Activated CD8-positive, alpha-beta T cell treated with anti-CD3 and anti-CD28 coated beads for 36 hours (primary cell): Measurements from ENCODE around the gene CTNNA3. TPM values are rescaled to one million over a fixed set of nuclear protein-coding genes. Genes with fewer than 3 reads are reported as not detected.

Experiments
- ATAC-seq: fragments of 200-7000 bp; cut with Tn5 transposase; one replicate; pipeline ENCODE4 v1.10.0; 2021; ENCODE audit warnings: mild to moderate bottlenecking, moderate library complexity
- CTCF ChIA-PET: fragments of 350-600 bp; sonication (Branson Sonifier 250); formaldehyde crosslinking; loops from one replicate; lab custom pipeline; 2021; ENCODE audit warnings: antibody characterized with exemption; lab: Charles Lee
- POLR2A ChIA-PET: fragments of 350-600 bp; sonication (Branson Sonifier 250); formaldehyde crosslinking; loops from one replicate; lab custom pipeline; 2021; ENCODE audit warnings: antibody characterized with exemption; lab: Charles Lee
- DNase-seq: peaks from one replicate; pipeline ENCODE4 v3.0.0-alpha.2; 2020
- H3K27ac Mint-ChIP-seq: one replicate; pipeline ENCODE4 v1.8.0; 2021; ENCODE audit warnings: mild to moderate bottlenecking, mixed read lengths
- H3K27me3 Mint-ChIP-seq: one replicate; pipeline ENCODE4 v1.8.0; 2021; ENCODE audit warnings: mixed read lengths
- H3K36me3 Mint-ChIP-seq: one replicate; pipeline ENCODE4 v1.8.0; 2021; ENCODE audit warnings: low read depth, mixed read lengths
- H3K4me1 Mint-ChIP-seq: one replicate; pipeline ENCODE4 v1.8.0; 2021; ENCODE audit warnings: low read depth, mixed read lengths
- H3K4me3 Mint-ChIP-seq: one replicate; pipeline ENCODE4 v1.8.0; 2021; ENCODE audit warnings: mild to moderate bottlenecking, moderate library complexity, mixed read lengths
- H3K9me3 Mint-ChIP-seq: one replicate; pipeline ENCODE4 v1.8.0; 2021; ENCODE audit warnings: mixed read lengths
- intact Hi-C: fragments of 100-400 bp; cut with micrococcal nuclease; formaldehyde crosslinking; loops from one replicate; pipeline ENCODE4 v1.10.0; 2022
- total RNA-seq, 2 experiments: library from RNA; stranded (reverse); gene quantifications; one replicate each; pipeline ENCODE4 v1.2.3, GENCODE V29; 2021
- TF ChIP-seq, protein P1 (sequence below): fragments of 200-600 bp; IDR thresholded peaks from one replicate; pipeline ENCODE4 v1.8.0; 2022; ENCODE audit warnings: antibody characterized with exemption, mild to moderate bottlenecking

Gene CTNNA3
- total RNA-seq, 2 experiments from 2014 or later, result not detected

GRCh38 chr10:66238343-66238742 lies 1457.7 kb downstream of the CTNNA3 start:
- TF ChIP-seq, protein P1, sequence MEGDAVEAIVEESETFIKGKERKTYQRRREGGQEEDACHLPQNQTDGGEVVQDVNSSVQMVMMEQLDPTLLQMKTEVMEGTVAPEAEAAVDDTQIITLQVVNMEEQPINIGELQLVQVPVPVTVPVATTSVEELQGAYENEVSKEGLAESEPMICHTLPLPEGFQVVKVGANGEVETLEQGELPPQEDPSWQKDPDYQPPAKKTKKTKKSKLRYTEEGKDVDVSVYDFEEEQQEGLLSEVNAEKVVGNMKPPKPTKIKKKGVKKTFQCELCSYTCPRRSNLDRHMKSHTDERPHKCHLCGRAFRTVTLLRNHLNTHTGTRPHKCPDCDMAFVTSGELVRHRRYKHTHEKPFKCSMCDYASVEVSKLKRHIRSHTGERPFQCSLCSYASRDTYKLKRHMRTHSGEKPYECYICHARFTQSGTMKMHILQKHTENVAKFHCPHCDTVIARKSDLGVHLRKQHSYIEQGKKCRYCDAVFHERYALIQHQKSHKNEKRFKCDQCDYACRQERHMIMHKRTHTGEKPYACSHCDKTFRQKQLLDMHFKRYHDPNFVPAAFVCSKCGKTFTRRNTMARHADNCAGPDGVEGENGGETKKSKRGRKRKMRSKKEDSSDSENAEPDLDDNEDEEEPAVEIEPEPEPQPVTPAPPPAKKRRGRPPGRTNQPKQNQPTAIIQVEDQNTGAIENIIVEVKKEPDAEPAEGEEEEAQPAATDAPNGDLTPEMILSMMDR, result no peak
- H3K27me3 Mint-ChIP-seq, result no peaks in the 10 kb centered on the region

GRCh38 chr10:66234872-66235271 lies 1461.1 kb downstream of the CTNNA3 start:
- Mint-ChIP-seq H3K4me3 (no peak overlapping the region), H3K27ac (no peak overlapping the region), H3K36me3 (no peaks in the 10 kb centered on the region), H3K4me1 (no peaks in the 10 kb centered on the region), H3K9me3 (peaks cover 14% of the 10 kb centered on the region), H3K27me3 (no peaks in the 10 kb centered on the region)
- ChIA-PET POLR2A (no interaction called here), CTCF (no interaction called here)
- intact Hi-C loops, result no loop called here
- ATAC-seq (no peak), DNase-seq (no peak)
- TF ChIP-seq, protein P1, result no peak

More at GRCh38 chr10:66238343-66238742, 1457.7 kb downstream of the CTNNA3 start:
- CTCF ChIA-PET, result no interaction called here
- Mint-ChIP-seq H3K4me3 (no peak overlapping the region), H3K9me3 (no peaks in the 10 kb centered on the region), H3K36me3 (no peaks in the 10 kb centered on the region), H3K4me1 (no peaks in the 10 kb centered on the region), H3K27ac (no peak overlapping the region)
- ATAC-seq, result no peak
- intact Hi-C loops, result no loop called here
- DNase-seq, result no peak
- POLR2A ChIA-PET, result no interaction called here

DNA sequence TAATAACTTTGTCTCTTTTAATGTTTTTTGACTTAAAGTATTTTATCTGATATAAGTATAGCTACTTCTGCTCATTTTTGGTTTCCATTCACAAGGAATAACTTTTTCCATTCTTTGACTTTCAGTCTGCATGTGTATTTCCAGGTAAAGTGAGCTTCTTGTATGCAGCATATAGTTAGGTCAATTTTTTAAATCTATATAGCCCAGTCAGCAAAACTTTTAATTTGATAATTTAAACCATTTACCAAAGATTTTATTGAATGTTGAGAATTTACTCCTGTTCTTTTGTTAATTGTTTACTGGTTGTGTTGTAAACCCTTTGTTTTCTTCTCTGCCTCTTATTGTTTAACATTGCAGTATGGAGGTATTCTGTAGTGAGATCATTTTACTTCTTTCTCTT lies 1467.1 kb downstream of the CTNNA3 start:
- Mint-ChIP-seq H3K27me3 (no peaks in the 10 kb centered on the region), H3K9me3 (peaks cover 22% of the 10 kb centered on the region), H3K4me3 (no peak overlapping the region), H3K36me3 (no peaks in the 10 kb centered on the region), H3K4me1 (no peaks in the 10 kb centered on the region), H3K27ac (no peak overlapping the region)
- ATAC-seq (no peak), DNase-seq (no peak)
- intact Hi-C loops, result no loop called here
- ChIA-PET CTCF (no interaction called here), POLR2A (no interaction called here)
- TF ChIP-seq, protein P1, result no peak

- ChIA-PET POLR2A (no interaction called here), CTCF (no interaction called here)
- Mint-ChIP-seq H3K36me3 (no peaks in the 10 kb centered on the region), H3K9me3 (peaks cover 6% of the 10 kb centered on the region), H3K4me3 (no peak overlapping the region), H3K27me3 (no peaks in the 10 kb centered on the region), H3K27ac (no peak overlapping the region), H3K4me1 (peaks cover 4% of the 10 kb centered on the region)
- DNase-seq, result no peak
- TF ChIP-seq, protein P1, result no peak
- intact Hi-C loops, result no loop called here
- ATAC-seq, result no peak
Measured at GRCh38 chr10:66223656-66224055, 1472.3 kb downstream of the CTNNA3 start.

- intact Hi-C loops, result no loop called here
- Mint-ChIP-seq H3K27me3 (no peaks in the 10 kb centered on the region), H3K9me3 (peaks cover 9% of the 10 kb centered on the region), H3K4me3 (no peak overlapping the region), H3K4me1 (peaks cover 4% of the 10 kb centered on the region), H3K27ac (no peak overlapping the region), H3K36me3 (no peaks in the 10 kb centered on the region)
- CTCF ChIA-PET, result interaction anchor here (0.6 kb wide), 1 partner anchor 966 kb away, joined by 3 read pairs; no protein-coding TSS in a partner anchor
- ATAC-seq (no peak), DNase-seq (no peak)
- TF ChIP-seq, protein P1, result no peak
- POLR2A ChIA-PET, result no interaction called here
Measured at GRCh38 chr10:66222462-66223046, 1473.4 kb downstream of the CTNNA3 start.
